SK-N-MC (cell line): Measurements from ENCODE around the gene G6PD.

Source experiments
- EZH2 ChIP-seq: fragments of 200-600 bp; sonication (generic); IDR thresholded peaks from one replicate; pipeline ENCODE4 v1.6.1; 2017; ENCODE audit warnings: antibody characterized with exemption
- FOXP2 ChIP-seq: optimal IDR thresholded peaks from 2 replicates; pipeline ENCODE3; 2011; ENCODE audit warnings: mild to moderate bottlenecking, moderate library complexity; ENCODE audit not compliant: insufficient read depth; ENCODE audit errors: extremely low read length, control extremely low read depth
- POLR2AphosphoS5 ChIP-seq: IDR thresholded peaks from 2 replicates; pipeline ENCODE4 v1.6.1; 2012; ENCODE audit warnings: mild to moderate bottlenecking, low read depth, low read length, borderline replicate concordance

DNA sequence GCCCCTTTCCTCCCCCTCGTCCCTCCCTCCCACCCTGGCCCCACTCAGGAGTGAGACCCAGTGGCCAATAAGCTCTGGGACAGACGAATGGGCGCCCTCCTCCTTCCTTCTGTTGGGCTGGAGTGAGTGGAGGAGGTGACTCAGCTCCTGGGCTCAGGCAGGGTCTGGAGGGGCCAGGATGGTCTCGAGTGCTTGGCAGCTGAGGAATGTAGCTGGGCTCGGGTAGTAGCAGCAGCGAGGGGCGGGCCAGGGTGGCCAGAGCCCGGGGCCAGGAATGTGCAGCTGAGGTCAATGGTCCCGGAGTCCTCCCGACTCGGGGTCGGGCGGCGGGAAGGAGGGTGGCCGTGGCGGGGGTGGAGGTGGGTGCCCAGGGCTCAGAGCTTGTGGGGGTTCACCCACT, 15.0 kb downstream of the G6PD start:
- TF ChIP-seq POLR2AphosphoS5 = no peak
- TF ChIP-seq EZH2 = no peak
- no peak for TF ChIP-seq FOXP2
